Stimulated activated CD4-positive, alpha-beta T cell treated with anti-CD3 and anti-CD28 coated beads, Interleukin-15, amount 100 ng/mL, for 1 hour (primary cell): ENCODE data around the gene NPHP3.
"Not testable (repeated sequence)": the region's sequence is repeated elsewhere in the genome, so short reads cannot be mapped to it uniquely, and the experiment has no call there.

Experiments used
- DNase-seq, 2 donors: peaks; one replicate each; pipeline ENCODE4 v3.0.0-alpha.2; 2020; ENCODE audit warnings: low read depth in 1 of 2, low spot score in 1 of 2

The NPHP3 gene

GRCh38 chr3:132650153-132650552 is 72.1 kb downstream of the NPHP3 start:
- no peak for DNase-seq

DNA sequence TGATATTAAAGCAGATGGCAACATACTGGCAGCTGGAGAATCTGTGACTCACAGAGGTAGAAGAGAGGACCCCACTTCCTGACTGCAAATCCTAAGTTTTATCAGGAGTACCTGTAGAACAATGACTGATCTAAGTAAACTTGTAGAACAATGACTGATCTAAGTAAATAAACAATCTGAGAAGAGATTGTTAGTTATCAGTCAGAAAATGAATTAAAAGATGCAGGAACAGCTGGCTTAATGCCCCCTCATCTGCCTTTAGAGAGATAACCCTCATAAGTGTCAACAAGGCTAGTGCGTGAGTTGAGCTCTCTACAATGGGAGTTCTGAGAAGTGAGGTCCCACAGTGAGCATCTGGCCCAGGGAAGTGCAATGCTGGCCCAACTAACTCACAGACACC is 77.2 kb downstream of the NPHP3 start:
- DNase-seq, result no peak

- DNase-seq, result no peak
Measured at GRCh38 chr3:132643366-132643765, 78.8 kb downstream of the NPHP3 start.

GRCh38 chr3:132642539-132642847 is 79.7 kb downstream of the NPHP3 start:
- DNase-seq, result no peak

DNA sequence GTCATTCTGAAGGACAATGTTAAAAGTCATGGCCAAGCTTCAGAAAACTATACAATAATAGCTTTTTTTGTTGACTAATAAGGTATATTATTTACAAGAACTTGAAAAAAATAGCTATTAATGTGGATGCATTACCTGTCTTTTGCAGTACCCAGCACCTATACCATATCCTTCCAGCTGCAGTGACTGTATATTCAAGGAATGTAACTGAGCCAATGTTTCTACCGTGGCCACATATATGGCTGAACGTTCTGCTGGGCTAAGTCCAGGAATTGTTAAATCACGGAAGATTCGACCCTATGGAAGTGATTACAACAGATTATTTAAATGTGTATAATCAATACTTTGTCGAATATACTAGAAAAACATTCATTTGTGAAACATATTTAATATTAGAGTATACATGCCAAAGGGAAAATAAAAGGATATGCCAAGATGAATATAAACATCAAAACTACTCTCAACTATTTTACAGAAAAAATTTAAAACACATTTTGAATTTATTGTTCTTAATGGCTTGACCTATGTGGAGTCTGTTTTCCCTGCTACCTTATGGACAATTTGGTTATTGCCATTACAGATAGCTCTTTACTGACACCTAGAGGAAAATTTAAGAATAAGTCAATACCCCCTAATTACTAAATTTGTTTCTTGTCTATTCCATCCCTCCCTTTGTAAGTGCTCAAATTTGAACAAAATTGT is 80.2 kb downstream of the NPHP3 start:
- no peak for DNase-seq

GRCh38 chr3:132641427-132641826 is 80.8 kb downstream of the NPHP3 start:
- DNase-seq, result not testable (repeated sequence)

- DNase-seq, result no peak
Measured at GRCh38 chr3:132638706-132639105, 83.5 kb downstream of the NPHP3 start.

DNA sequence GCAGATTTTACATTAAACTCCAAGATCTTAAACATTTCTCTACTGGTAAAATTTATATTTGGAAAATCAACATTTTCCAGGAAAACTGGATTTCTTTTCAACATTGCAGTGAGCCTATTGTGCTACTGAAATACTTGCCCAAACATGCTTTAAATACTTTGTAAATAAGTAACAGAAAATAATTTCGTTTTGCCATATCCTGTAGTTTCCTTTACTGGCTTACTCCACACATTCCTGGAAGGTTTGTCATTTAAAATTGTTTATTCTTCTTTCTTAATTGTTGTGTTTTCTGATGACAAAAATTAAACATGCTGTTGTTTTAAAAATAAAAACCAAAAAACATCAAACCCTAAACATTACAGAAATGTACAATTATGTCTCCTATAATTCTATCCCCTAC is 84.6 kb downstream of the NPHP3 start:
- no peak for DNase-seq

DNA sequence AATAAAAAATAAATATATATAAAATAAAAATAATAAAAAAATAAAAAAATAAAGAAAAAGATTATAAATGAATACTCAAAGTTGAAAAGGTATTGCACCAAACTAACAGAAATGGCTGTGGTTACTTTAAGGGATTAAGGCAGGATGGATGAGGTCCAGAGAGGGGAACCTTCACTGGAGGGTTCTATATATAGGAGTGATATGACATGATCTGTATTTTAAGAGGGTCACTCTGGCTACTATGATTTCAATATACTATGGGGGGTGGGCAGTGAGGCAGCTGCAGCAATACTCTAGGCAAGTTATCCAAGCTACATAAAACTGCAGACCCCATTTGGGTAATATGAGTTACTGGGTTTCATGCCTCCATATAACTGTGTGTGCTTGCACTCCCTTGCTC is 87.2 kb downstream of the NPHP3 start:
- DNase-seq, result no peak
